Ramos (cell line): ENCODE data around the gene COL6A1.
"Not testable (repeated sequence)": the region's sequence is repeated elsewhere in the genome, so short reads cannot be mapped to it uniquely, and the experiment has no call there.

Source experiments
- in situ Hi-C: fragments of 300-500 bp; cut with MboI; formaldehyde crosslinking; loops from one replicate; pipeline ENCODE4 v1.14.3; 2022; ENCODE audit warnings: low sequenced_read_pairs; ENCODE audit not compliant: unreplicated experiment

The COL6A1 gene

DNA sequence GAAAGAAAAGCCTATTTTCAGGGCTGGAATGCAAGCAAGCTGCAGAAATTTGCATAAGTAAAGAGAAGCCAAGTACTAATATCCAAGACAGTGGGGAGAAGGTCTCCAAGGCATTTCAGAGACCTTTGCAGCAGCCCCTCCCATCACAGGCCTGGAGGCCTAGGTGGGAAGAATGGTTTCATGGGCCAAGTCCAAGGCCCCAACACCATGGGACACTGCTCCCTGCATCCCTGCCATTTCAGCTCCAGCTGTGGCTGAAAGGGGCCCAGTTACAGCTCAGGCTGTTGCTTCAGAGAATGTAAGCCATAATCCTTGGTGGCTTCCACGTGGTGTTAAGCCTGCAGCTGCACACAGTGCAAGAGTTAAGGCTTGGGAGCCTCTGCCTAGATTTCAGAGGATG is 16.9 kb upstream of the COL6A1 start:
- in situ Hi-C loops: no loop called here

- in situ Hi-C loops: no loop called here
These were observed 16.3 kb upstream of the COL6A1 start for GRCh38 chr21:45965084-45965809.

GRCh38 chr21:45966791-45967394 is 14.7 kb upstream of the COL6A1 start:
- in situ Hi-C loops: no loop called here

DNA sequence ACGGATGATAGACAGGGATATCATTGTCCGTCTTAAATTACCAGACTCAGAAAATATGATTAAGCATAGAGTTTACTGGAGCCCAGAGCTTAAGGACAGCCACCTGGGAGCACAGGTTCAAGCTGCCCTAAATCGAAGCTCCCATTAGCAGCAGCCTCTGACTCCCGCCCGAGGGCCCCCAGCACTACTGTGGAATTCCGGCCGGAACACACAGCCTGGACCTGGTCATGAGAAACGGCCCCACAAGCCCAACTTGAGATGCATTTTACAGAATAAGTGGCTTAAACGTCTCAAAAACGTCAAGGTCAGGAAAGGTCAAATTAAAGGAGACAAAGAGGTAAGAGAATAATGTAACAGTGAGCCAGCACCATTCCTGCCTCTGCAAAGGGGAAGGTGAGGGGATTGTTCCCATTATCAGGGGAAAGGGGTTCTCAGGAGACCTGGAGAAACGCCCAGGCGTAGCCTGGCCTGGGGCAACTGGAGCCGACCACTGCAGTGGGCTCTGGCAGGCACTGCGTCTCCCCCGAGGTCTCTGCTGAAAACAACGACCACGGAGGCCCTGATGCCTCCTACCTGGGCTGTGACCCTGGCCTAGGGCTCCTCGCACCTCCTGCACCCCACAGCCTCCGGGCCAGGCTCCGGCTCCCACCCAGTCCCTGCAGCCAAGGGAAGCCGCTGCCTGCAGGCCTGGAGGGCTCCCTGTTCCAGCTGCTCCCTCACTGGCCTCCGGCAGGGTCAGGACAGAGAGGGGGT is 11.5 kb upstream of the COL6A1 start:
- in situ Hi-C loops: no loop called here

DNA sequence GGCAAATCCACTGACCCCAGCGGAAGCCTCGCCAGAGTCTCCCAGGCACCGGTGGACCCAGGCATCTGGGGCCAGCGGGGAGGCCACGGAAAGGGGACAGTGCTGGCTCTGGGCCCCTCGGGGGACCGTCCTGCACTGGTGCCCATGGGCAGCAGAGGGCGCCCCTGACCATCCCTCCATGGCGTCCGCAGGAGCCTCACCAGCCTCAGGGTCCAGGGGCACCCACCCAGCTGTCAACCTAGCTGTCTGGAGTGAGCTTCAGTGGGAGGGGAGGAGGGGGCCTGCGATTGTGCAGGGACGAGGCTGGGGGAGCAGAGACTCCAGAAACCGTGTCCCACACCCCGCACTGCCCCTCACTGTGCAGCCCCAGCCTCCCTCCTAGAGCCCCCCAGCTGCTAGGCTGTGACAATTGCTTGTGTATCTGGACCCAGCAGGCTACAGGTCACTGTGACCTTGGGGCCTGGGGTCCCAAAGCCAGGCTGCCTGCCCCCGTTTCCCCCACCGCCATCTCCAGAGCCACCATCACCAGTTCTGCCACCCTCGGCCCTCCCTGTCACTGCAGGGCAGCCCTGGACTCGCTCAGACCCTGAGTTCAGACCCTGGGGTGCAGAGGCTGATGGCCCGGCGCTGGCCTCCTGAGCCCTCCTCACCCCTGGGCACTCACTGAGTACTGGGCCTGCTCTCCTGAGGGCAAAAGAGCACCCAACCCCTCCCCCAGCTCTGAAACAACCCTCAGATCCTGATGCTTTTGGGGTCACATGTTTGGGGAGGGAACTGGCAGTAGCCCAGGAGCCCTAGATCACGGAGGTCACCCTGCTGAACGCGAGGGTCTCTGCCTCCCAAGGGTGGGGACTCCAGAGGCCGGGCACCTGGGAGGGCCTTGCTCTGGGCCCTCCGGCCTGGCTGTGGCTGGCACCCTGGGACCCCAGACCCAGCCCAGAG is 10.6 kb upstream of the COL6A1 start:
- in situ Hi-C loops: no loop called here

DNA sequence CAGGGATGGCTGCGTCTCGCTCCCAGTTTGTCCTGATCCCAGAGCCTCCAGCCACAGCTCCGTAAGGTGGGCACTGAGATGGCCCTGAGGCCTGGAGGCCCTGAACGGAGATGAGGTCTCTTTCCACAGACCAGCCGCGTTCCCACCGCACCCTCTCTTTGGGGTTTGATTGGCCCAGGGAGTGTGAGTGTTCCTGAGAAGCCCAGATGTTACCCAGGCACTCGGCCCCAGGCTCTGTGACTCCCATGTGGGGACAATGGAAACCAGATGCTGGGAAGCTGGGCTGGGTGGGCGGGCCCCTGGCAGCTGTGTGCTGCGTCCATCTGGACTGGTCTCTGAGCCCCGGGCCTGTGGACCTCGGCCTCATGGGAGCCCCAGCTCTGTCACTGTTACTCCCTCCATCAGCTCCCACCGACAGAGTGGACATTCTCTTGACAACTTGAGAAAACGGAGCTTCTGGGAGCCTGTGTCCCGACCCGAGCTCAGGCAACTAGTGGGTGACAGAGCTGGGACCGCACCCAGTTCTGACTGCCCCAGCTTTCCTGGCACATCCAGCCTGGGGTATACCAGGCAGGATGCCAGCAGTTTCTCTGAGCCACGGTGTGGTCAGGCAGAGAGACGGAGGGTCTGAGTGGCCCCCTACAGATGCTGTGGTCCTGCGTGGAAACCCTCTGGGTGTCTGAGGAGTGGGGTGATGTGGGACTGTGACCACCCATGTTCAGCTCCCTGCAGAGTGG is 9.8 kb upstream of the COL6A1 start:
- in situ Hi-C loops: no loop called here

GRCh38 chr21:45972353-45972715 is 9.2 kb upstream of the COL6A1 start:
- in situ Hi-C loops: no loop called here

- in situ Hi-C loops: no loop called here
These were observed 8.7 kb upstream of the COL6A1 start for GRCh38 chr21:45972716-45973474.

DNA sequence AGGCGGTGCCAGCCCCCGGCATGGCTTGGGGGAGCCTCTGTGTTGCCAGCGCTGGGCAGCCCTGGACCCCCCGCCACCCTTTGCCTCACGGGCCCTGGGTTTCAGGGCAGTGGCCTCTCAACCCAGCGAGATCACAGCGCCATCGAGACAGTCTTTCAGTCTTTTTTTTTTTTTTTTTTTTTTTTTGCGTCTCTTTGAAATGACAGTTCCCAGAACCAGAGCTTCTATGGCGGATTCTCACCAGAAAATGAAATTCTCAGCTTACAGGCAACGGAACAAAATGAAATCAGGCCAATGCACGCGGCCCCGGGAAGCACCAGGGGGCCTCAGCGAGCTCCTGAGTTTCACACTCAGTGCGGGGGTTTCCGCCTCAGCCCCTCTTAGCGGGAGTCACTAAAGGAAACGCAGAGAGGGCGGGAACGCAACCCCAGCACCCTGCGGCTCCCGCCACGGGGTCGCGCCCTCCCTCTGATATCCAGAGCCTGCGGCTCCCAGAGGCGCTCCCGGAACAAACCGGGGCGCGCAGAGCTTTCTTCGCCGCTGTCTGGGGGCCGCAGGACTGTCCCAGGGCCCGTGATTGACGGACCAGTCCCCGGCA is 8.0 kb upstream of the COL6A1 start:
- in situ Hi-C loops: no loop called here

DNA sequence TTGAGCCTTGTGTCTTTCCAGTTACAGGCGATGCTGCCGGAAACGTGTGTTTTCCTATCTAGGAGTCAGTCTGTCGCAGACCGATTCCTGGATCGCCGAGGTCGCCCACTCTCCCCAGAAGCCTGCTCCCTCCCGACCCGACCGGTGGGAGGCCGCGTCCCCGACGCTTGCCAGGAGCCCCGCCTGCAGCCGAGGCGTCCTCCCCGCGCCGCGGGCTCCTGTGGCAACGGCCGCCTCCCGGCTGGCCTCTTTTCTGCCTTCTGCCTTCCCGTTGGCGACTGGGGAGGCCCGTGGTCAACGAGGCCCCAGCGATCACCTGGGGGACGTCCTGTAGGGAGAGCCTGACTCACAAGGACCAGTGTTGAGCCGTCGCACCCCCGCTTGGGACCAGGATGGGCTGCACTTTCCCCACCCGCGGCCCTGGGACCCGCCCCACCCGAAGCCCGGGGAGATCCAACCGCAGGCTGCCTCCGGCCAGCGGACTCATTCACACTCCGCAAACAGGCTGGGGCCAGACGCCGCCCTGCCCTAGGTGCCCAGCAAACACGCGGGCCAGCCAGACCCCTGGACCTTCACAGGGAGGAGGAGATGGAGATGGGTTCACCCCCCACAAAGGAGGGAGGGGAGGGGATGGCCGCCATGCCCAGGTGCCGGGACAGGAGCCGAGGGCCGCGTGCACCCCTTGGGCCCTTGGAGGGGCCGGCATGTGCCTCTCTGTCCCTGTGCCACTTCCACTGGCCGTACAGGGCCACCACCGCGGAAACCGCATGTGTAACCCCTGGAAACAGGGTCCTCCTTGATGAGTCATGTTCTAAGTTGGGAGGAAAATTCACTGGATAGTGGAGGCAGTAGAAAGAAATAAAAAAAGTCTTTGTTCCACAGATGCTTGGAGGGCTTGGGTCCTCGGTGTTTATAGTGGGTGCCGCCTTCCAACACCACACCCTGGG is 7.2 kb upstream of the COL6A1 start:
- in situ Hi-C loops: no loop called here

DNA sequence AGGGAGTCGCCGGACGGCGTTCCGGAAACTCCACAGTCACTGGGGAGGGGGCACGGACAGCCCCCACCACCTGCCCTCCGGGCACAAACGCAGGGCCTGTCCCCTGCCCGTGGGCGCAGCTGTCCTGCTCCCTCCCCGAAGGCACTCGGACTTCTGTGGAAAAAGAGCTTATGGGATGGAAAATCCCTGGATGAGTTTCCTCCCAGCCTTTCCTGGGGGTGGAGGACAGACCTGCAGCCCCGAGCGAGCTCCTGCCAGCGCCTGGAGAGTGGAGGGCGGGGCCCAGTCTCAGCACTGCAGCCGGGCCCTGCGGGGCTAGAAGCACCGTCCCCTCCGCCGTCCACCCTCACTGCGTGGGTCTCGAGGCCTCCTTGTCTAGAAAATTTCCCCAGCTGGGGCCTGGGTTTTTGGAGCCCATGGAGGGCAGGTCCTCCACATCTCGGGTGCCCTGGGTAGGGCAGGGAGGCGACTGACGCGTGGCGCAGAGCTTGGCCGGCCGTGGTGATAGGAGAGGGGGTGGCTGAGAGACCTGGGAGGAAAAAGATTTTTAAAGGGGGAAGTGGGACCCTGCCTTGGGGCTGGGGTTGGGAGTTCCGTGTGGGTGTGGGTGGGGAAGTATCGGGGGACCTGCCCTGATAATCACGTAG is 6.4 kb upstream of the COL6A1 start:
- in situ Hi-C loops: no loop called here

GRCh38 chr21:45975667-45976409 is 5.7 kb upstream of the COL6A1 start:
- in situ Hi-C loops: not testable (repeated sequence)

DNA sequence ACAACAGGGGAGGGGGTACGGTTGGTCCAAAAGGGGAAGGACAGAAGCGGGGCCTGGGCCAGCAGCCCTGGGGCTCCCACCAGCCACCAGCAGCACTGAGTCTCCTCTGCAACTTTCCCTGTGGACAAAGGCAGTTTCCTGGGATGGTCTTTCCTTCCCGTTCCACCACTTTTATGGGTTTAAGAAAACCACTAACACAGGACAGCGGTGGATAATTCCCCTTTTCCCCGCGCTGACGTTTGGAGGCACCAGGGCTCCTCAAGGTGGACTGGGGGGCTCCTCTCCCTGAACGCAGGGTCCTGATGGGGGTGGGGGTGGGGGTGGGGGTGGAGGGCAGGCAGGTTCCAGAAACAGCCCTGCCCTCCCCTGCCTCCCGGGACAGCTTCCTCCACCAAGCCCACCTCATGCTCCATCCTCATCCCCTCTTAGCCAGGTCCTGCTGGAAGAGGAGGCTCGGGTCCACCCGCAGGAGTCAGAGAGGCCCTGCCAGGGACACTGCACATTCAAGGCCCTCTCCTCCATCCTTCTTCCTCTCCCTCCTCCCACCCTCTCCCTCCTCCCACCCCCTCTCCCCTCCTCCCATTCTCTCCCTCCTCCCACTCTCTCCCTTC is 4.8 kb upstream of the COL6A1 start:
- in situ Hi-C loops: no loop called here

DNA sequence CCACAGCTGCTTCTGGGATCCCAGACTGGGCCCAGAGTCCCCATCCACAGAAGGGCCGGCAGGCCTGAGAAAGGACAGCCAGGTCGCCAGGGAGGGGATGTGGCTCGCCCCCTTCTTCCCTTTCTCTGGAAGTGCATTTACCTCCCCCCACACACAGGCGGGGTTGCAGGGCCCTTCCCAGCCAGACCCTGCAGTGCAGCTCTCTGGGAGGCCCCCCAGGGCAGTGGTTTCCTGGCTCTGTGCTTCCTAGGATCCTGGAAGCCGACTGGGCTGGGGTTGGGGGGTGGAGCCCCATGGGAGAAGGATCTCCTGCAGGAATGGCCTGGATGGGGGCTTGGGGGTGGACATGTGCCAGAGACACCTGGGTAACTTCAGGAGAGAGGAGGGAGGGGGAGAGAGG is 4.2 kb upstream of the COL6A1 start:
- in situ Hi-C loops: no loop called here

DNA sequence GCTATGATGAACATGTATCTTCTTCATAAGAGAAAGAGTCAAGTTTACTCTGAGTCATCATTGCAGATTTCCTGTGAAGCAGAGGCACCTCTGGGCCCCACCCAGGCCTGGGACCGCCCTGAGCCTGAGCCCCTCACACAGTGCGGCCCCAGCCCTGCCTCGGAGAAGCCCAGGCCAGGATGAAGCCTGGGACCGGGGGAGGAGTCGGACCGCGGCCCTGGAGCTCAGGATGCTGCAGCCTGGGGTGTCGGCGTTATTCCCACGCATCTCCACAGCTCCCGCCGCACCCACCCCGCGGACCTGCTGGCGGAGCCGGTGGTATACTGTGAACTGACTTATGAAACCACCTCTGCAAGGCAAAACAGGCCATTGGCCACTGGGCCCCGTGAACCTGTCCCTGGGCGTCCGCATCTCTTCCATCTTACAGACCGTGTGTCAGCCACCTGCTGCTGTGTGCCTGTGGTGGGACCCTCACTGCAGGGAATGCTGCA is 2.4 kb upstream of the COL6A1 start:
- in situ Hi-C loops: no loop called here

DNA sequence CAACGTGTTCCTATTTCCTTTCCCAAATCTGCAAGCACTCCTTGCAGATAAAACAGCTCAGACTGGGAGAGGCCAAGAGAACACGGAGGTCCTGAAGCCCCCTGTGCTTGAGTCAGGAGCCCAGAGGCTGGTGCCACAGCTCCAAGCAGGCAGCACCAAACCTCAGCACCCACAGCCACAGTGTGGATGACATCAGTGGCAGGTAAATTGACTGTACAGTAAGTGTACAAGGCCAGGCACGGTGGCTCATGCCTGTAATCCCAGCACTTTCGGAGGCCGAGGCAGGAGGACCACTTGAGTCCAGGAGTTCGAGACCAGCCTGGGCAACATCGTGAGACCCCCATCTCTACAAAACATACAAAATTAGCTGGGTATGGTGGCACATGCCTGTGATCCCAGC is 1.9 kb upstream of the COL6A1 start:
- in situ Hi-C loops: no loop called here
